Right forelimb (tissue), 1 donor: ENCODE results near the gene MCTP1.
"Not testable (repeated sequence)": the region's sequence is repeated elsewhere in the genome, so short reads cannot be mapped to it uniquely, and the experiment has no call there.

Experiments
- DNase-seq: peaks from one replicate; pipeline ENCODE4 v3.0.0-alpha.2; 2018

Gene MCTP1

GRCh38 chr5:95178046-95178651 is 106.7 kb downstream of the MCTP1 start:
- DNase-seq = peak; percentile 47

- DNase-seq = no peak
These were observed 107.4 kb downstream of the MCTP1 start for GRCh38 chr5:95177456-95177855.

DNA sequence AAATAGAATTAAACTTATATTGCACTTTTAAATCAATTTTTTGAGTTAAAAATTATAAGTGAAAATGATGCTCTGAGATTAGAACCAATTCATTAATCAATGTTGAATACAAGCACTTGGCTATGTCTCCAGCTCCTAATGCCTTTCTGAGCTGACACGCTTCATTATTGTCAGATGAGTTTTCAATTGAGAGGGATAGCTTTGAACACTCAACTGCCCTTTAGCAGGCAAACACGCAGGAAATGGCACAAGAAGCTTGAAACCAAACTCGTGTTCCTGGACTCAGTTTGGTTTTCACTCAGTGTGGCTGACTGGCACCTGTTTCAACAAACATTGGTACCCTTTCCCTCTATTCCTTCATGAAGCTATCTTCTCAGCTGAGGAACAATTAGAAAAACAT is 109.8 kb downstream of the MCTP1 start:
- DNase-seq = no peak

DNA sequence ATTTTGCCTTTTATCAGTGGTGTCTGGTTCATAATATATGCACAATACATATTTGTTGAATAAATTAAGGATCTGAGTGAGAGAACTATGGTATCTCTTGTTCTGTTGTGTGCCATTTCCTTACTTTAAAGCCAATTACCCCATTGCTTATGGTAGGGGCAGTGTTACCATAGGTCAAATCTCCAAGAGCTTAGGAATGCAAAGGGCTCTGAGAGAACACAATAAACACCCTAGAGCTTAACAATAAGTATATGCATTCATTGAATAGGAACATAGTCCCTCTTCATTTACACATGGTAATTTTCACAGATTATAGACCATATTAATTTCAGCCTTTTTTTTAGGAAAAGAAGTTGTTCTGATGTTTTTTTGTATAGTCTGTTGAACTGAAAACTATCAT is 112.2 kb downstream of the MCTP1 start:
- DNase-seq = no peak

DNA sequence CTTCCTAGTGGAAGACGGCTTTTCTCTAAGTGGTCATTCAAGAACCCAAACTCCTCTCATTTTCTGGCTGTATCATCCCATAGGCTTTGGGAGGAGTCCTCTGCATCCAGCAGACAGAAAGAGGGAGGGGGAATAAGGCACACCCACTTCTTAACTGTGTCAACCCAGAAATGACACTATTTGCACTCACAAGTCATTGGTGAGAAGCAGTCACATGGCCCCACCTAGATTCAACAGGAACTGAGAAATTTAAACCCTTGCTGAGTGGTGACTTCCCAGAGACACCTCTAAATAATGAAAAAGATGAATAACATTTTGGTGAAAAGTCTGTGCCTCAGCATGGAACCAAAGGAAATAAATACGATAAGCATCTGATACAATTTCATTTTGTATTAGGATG is 120.0 kb downstream of the MCTP1 start:
- DNase-seq = no peak

DNA sequence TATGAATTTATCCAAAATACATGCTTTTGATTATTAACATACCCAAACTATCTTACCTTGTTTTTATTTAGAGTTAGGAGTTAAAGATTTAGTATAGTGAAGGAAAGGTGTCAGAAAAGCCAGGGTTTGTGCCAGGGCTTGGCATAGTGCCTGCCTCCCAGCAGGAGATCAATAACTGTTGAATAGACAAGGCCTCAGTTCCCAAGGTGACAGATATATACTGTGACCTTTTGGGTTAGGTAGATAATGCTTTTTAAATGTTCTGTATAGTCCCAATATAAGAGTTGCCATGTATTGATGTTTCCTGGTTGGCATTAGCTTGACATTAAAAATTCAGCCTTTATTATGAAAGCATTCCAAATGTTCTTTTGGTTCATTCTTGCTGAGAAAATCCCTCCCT is 121.8 kb downstream of the MCTP1 start:
- DNase-seq = no peak

GRCh38 chr5:95162231-95162992 is 122.5 kb downstream of the MCTP1 start:
- no peak for DNase-seq

- no peak for DNase-seq
These were observed 125.3 kb downstream of the MCTP1 start for GRCh38 chr5:95159603-95160002.

- DNase-seq = no peak
These were observed 129.0 kb downstream of the MCTP1 start for GRCh38 chr5:95155888-95156287.

DNA sequence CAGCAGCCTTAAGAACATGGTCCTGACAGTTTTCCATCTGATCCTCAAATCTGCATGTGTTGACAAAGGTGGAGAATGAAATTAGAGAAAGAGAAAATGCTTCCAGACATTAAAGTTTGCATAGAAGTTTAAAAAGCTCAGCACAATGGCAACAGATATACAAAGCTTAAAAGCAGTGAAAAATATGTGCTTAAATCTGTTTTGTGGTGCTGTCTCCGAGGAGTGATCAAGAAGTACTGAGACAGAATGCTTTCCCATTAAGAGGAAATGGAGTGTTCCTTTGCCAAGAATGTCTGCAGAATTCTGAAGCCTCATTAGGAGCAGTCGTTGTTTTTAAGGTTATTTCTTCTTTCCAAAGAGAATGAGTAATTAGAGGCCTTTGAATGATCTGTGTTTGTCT is 131.4 kb downstream of the MCTP1 start:
- DNase-seq = no peak

DNA sequence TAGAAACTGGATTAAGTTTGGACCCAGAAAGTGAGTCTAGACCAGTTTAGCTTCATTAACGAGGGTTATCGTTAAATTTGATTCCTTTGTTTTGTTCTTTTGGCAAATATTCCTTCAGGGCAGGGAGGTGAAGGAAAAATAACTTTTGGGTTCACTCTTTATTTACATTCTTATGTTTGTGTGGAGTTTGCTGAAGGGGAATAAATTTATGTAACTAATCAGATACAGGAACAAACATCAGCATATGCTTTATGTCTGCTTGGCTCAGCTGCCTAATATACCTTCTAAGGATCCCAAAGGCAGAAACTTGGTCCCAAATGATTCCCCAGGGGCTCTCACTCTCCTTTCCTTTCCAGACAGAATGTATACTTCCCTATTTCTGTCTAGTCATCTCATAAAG is 132.4 kb downstream of the MCTP1 start:
- no peak for DNase-seq

- DNase-seq = no peak
These were observed 132.8 kb downstream of the MCTP1 start for GRCh38 chr5:95152131-95152530.

GRCh38 chr5:95151694-95152093 is 133.2 kb downstream of the MCTP1 start:
- DNase-seq = no peak

DNA sequence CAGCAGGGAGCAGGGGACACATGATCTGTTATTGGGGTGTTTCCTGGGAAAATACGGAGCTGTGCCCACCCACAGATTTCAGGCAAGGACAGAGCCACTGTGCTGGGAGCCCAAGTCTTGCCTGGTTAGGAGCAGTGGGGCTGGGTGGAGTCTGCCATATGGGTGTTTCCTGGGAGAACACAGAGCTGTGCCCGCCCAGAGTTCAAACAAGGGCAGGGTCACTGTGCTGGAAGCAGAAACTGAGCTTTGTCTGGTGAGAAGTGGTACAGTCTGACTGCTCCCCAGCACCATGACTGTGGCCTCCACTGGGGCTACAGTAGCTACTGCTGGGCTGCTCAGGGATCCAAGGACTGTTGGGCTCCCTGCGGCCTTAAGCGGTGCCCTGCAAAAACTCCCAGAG is 135.5 kb downstream of the MCTP1 start:
- DNase-seq = no peak

GRCh38 chr5:95148453-95148852 is 136.4 kb downstream of the MCTP1 start:
- DNase-seq = no peak

DNA sequence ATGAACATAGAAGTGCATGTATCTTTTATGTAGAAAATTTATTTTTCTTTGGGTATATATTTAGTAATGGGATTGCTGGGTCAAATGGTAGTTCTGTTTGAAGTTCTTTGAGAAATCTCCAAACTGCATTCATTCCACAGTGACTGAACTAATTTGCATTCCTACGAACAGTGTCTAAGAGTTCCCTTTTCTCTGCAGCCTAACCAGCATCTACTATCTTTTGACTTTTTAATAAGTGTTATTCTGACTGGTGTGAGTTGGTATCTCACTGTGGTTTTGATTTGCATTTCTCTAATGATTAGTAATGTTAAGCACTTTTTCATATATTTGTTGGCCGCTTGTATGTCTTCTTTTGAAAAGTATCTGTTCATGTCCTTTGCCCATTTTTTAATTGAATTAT is 141.0 kb downstream of the MCTP1 start:
- DNase-seq = not testable (repeated sequence)

DNA sequence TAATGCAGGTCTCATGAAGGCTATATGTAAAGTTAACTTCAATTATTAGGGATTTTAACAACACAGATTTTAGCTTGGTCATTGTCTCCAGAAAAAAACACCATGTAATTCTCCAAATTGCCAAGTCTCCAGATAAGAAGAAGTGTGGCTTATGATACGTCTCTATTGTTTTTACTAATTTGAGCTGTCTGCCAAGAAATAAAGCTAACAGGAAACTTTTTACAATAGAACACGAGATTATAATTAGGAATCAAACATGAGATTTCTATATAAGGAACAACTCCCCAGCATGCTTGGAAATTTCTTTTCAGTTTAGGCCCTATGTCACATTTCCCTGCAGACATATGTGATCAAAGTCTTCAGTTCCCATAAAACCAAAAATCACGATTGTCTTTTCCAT is 142.7 kb downstream of the MCTP1 start:
- no peak for DNase-seq

DNA sequence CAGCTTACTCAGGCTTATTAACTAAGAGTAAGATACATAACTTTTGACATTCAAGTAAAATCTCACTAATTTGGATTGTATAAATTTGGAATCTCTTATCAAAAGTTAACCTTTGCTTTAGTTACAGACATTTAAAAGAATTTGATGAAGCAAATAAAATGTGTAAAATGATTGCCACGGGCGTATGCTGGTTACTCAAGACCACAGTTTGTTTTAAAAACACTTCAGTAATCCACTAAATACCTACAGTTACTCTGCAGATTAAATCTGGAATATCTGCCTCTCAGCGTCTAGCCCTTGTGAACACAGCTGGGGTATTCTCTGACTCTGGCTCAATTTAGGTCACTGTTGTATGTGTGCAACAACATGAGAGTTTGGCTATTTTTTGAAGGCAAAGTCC is 143.8 kb downstream of the MCTP1 start:
- no peak for DNase-seq

- no peak for DNase-seq
These were observed 150.6 kb downstream of the MCTP1 start for GRCh38 chr5:95134326-95134725.

DNA sequence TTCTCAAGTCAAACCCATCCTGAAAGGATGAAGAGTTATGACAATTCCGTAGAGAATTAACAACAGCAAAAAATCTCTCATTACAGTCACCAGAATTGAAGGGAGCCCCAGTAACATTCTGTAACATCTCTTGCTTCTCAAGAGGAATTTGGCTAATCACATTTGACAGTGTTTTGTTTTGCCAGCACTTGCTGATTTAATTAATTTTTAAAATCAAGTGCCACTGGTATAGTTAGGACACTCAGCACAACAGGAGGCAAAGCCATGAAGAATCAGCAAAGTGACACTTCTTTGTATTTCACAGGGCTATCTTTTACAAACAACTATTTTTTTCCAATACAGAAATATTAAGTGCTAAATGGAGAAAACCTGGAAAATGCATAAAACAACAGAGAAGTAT is 152.8 kb downstream of the MCTP1 start:
- DNase-seq = no peak

DNA sequence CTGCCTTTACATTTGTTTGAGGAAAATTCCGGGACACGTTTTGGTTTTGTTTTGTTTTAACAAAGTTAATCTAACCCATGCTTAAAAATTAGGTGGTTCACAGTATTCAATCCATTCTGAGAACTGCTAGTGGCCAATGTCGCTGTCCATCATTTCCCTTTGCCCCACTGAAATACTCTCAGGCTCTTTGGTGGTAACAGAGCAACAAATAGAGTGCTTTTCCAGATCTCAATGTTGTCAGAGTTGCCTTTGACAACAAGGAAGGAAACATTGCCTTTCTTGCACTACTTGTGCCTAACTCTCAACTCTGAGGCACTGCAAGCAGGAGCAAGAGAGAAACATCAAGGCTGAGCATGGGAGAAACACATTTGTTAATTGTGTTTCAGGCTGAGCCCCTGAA is 154.0 kb downstream of the MCTP1 start:
- DNase-seq = no peak

- no peak for DNase-seq
These were observed 160.2 kb downstream of the MCTP1 start for GRCh38 chr5:95124731-95125130.

DNA sequence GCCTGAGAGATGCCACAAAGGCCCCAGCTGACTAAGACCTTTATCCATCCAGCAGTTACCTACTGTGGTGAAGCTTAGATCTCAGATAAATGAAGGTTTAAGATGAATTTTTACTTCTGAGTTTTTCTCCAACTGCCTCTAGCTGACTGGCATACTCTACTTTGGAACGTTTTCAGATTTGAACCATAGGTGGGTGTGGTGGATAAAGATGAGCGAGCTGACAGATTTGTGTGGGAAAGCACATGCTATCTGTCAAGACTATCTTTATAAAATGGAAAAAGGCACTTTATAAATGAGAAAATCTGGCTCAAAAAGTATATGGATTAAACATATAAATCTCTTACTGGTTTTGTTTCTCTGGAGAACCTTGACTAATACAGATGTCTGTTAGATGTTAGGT is 160.8 kb downstream of the MCTP1 start:
- no peak for DNase-seq

GRCh38 chr5:95114902-95115301 is 170.0 kb downstream of the MCTP1 start:
- no peak for DNase-seq

DNA sequence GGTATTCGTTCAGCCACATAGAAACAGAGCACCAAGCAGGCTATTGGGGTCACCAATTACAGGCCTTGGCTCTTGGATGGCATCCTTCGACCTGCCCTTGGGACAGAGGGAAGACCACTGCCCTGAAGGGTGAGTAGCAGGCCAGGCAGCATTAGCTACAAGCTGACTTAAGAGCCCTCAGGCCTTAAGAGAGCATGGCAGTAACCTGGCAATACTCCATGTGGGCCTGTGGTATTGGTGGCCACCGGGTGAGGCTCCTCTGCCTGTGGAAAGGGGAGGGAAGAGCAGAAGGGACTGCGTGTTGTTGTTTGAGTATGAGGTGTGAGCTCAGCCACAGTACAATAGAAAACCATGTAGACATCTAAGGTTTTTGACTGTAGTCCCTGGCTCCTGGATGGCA is 170.6 kb downstream of the MCTP1 start:
- DNase-seq = no peak
